ENCODE data around the gene CDH4. TPM values are rescaled to one million over a fixed set of nuclear protein-coding genes. Genes with fewer than 3 reads are reported as not detected.

CDH4 gene
- total RNA-seq, 1 donor from 2014 or later: 2.9 TPM

- no peak for DNase-seq (ENCODE audit: low spot score)
- Mint-ChIP-seq H3K27ac (peak overlapping the region; percentile 23), H3K4me1 (peaks cover 15% of the 10 kb centered on the region), H3K4me3 (no peak overlapping the region), H3K9me3 (no peaks in the 10 kb centered on the region), H3K36me3 (no peaks in the 10 kb centered on the region), H3K27me3 (ENCODE audit: insufficient read depth, low read depth) (peaks cover 7% of the 10 kb centered on the region)
- Histone ChIP-seq H3K4me2 (no peak overlapping the region), H4K20me1 (ENCODE audit: low read depth) (peaks cover 3% of the 10 kb centered on the region), H3K4me3 (no peak overlapping the region), H2AFZ (replicated peaks) (no peak overlapping the region), H3K4me1 (no peaks in the 10 kb centered on the region), H3F3A (ENCODE audit: low read depth) (no peaks in the 10 kb centered on the region), H3K36me3 (no peaks in the 10 kb centered on the region), H3K79me2 (ENCODE audit: low read depth) (no peaks in the 10 kb centered on the region), H3K9ac (no peak overlapping the region), H3K9me3 (ENCODE audit: low read depth) (no peaks in the 10 kb centered on the region), H3K27me3 (no peaks in the 10 kb centered on the region), H3K27ac (no peak overlapping the region)
- TF ChIP-seq EZH2phosphoT487 (IDR thresholded peaks at IDR 0.05): no peak
- TF ChIP-seq EZH2 (IDR thresholded peaks at IDR 0.05): no peak
- no peak for TF ChIP-seq CTCF (IDR thresholded peaks at IDR 0.05)
Observed at GRCh38 chr20:61320691-61321425, 68.8 kb downstream of the CDH4 start.

- Histone ChIP-seq H3F3A (ENCODE audit: low read depth) (no peaks in the 10 kb centered on the region), H3K27ac (no peak overlapping the region), H3K4me3 (no peak overlapping the region), H3K4me2 (no peak overlapping the region), H3K9me3 (ENCODE audit: low read depth) (no peaks in the 10 kb centered on the region), H3K27me3 (no peaks in the 10 kb centered on the region), H2AFZ (replicated peaks) (no peak overlapping the region), H4K20me1 (ENCODE audit: low read depth) (peaks cover 3% of the 10 kb centered on the region), H3K9ac (no peak overlapping the region), H3K4me1 (no peaks in the 10 kb centered on the region), H3K36me3 (no peaks in the 10 kb centered on the region), H3K79me2 (ENCODE audit: low read depth) (no peaks in the 10 kb centered on the region)
- DNase-seq (ENCODE audit: low spot score): no peak
- Mint-ChIP-seq H3K4me1 (peaks cover 9% of the 10 kb centered on the region), H3K27me3 (ENCODE audit: insufficient read depth, low read depth) (peaks cover 7% of the 10 kb centered on the region), H3K27ac (no peak overlapping the region), H3K9me3 (no peaks in the 10 kb centered on the region), H3K36me3 (no peaks in the 10 kb centered on the region), H3K4me3 (no peak overlapping the region)
- TF ChIP-seq CTCF (IDR thresholded peaks at IDR 0.05) (no peak), EZH2phosphoT487 (IDR thresholded peaks at IDR 0.05) (no peak), EZH2 (IDR thresholded peaks at IDR 0.05) (no peak)
Observed at GRCh38 chr20:61321481-61321880, 69.4 kb downstream of the CDH4 start.

GRCh38 chr20:61322151-61322865 is 70.2 kb downstream of the CDH4 start:
- Histone ChIP-seq H3F3A (ENCODE audit: low read depth) (no peaks in the 10 kb centered on the region), H3K4me1 (no peaks in the 10 kb centered on the region), H3K36me3 (no peaks in the 10 kb centered on the region), H3K27ac (no peak overlapping the region), H3K9me3 (ENCODE audit: low read depth) (no peaks in the 10 kb centered on the region), H3K27me3 (peaks cover 5% of the 10 kb centered on the region), H3K4me3 (no peak overlapping the region), H2AFZ (replicated peaks) (no peak overlapping the region), H4K20me1 (ENCODE audit: low read depth) (peaks cover 2% of the 10 kb centered on the region), H3K9ac (no peak overlapping the region), H3K79me2 (ENCODE audit: low read depth) (no peaks in the 10 kb centered on the region), H3K4me2 (no peak overlapping the region)
- Mint-ChIP-seq H3K9me3 (no peaks in the 10 kb centered on the region), H3K4me3 (no peak overlapping the region), H3K27ac (no peak overlapping the region), H3K4me1 (peaks cover 7% of the 10 kb centered on the region), H3K27me3 (ENCODE audit: insufficient read depth, low read depth) (peaks cover 7% of the 10 kb centered on the region), H3K36me3 (no peaks in the 10 kb centered on the region)
- no peak for DNase-seq (ENCODE audit: low spot score)
- TF ChIP-seq EZH2 (IDR thresholded peaks at IDR 0.05) (no peak), EZH2phosphoT487 (IDR thresholded peaks at IDR 0.05) (no peak), CTCF (IDR thresholded peaks at IDR 0.05) (no peak)

All from neural progenitor cell (in vitro differentiated cells).